SIG-M5 treated with dmso at 0.1 percent for 504 hours (cell line): ENCODE data around the gene ZNF681.
"Not testable (repeated sequence)": the region's sequence is repeated elsewhere in the genome, so short reads cannot be mapped to it uniquely, and the experiment has no call there.

Experiments used
- DNase-seq: peaks from one replicate; lab custom pipeline; 2025; ENCODE audit not compliant: unreplicated experiment; lab: John Stamatoyannopoulos, UW

Gene ZNF681

DNA sequence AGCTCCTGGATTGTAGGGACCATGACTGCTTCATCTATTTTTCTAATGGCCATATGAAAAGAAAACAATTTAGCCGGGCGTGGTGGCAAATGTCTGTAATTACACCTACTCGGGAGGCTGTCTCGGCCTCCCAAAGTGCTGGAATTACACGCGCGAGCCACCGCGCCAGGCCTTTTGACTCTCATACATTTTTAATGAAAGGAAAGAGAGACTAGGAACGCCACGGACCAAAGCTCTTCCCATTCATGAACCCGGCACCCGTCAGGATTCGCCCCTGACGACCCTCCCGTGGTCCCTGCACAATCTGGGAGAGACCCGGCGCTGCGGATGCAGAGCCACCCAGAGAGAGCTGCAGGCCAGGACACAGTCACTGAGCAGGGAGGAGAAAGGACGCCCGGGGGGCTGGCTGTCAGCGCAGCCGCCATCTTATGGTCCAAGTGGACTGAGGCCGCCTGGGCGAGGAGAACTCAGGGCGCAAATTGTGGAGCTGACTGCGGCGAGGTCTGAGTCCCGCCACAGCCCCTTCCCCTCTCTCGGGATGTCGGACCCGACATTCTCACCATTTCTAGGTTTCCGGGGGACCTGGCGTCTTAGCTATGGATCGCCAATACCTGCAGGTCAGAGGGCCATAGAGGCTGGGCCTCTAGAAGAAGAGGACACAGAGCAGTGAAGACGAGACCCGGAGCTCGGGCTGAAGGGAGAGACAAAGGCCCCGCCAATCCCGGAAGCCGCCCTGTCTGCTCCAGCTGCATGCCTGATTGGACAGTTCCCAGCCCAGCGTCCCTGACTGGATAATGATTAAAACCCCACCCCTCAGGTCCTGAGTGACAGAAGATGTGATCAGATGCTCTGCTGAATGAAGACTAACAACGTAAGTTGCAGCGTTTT lies at the start of gene ZNF681:
Gene ZNF681 (minus strand): TSS at position 705 of the 888 bp plus-strand sequence. CDS start 142 bp downstream, at position 563.
- peak; percentile 18 for DNase-seq

DNA sequence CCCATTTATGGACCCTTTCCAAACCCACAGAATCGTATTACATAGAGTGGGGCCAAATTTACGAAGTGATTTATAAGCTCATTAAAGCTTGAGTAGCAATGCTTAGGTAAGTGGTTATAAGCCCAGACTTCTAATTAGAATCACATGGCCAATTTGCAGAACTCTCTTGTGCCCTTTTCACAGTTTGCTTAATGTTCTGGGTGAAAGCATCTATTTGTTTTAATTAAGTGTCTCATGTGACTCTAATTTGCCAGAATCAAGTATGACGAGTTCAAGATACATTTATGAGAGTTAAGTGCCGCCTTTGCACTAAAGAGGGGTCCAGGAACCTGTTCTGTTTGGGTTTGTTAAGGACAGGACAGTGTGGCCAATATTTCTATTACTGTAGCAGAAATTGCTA lies 46.0 kb upstream of the ZNF681 start:
- no peak for DNase-seq

DNA sequence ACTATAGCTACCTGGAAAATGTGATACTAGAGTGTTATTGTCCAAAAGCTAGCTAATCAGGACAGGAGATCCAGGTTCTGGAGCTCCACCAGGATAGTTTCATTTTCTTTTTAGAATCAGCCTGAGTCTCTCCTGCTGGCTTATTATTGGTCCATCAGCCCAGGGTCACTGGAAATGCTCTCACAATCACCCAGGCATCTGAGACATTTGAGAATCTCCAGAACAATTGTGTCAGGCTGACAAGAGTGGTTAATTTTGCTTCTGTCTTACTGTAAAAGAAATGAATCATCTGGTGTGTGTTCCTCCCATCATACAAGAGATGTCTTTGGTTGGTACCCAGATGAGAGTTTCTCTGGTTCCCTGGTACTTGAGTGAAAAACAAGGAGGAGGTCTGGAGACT lies 43.6 kb upstream of the ZNF681 start:
- DNase-seq = no peak

DNA sequence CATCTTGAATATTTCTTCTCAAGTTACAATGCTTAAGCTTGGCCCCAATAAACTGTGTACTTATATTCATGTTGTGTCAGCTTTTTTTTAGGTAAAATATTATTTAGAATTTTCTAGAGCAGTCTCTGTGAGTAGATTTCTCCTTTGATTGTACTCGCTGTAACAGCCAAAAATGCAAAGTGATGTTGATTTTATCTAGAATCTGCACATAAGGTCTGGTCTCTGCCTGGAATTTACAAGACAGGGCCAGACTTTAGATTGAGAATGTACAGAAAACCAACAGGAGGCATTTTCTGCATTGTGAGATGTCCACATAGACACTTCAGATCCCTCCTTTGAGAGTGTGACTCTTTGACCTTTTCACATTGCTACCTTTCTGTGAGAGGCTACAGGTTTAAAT lies 43.1 kb upstream of the ZNF681 start:
- no peak for DNase-seq

DNA sequence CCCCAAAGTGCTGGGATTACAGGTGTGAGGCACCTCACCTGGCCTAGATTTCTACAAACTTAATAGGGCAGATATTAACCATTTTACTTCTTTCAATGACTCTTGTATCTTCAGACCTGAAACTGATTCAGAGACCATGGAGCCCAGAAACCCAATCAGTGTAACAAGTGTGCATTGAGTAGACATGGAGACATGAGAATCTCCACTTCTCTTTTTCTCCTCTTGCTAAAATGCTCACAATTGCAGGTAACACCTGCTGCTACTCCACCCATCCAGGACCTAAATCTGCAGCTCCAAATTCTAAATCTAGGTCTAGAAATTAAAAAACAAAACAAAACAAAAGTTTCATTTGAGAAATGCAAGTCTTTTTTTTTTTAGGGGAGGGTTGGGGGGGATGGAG lies 42.2 kb upstream of the ZNF681 start:
- DNase-seq = no peak

DNA sequence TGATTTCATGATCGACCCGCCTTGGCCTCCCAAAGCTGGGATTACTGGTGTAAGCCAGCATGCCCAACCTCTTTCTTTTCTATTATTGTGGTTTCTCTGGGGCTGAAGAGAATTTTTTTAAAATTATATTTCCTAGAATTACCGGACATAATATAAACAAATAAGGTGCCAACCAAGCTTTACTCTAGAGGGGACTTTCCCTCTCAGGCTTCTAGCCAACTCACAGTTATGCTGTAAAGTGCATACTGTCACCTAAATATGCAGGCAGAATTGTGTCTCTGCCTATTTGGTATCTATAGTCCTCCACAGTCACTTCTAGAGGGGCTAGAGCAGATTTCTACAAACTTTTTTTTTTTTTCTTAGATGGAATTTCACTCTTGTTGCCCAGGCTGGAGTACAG lies 41.6 kb upstream of the ZNF681 start:
- no peak for DNase-seq

DNA sequence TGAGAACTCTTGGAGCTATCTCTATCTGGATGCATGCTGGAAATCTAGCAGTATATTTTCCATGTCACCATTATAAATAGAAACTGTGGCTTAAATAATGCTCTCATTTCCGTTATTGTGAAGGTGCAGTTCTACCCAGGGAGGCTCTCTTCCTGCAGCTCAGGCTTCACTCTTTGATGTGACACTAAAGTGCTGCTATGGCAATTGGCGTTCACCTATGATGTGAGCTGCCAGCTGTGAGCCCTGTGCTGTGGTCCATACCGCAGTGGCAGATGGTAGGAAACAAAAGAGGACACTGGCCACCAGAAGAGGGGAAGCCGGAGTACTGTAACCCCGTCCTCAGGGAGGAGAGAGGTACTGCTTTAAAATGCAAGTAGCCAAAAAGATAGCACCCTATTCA lies 40.6 kb upstream of the ZNF681 start:
- DNase-seq = no peak

DNA sequence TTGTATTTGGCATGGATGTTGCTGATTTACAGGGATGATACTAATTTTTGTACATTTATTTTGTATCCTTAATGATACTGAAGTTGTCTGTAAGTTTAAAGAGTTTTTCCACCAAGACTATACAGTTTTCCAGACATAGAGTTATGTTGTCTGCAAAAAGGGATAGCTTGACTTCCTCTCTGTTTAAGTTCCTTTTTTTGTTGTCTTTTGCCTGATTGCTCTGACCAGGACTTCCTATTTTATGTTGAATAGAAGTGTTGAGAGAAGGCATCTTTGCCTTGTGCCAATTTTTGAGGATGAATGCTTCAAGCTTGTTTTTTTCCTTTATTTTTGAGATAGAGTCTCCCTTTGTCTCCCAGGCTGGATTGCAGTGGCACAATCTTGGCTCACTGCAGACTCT lies 36.8 kb upstream of the ZNF681 start:
- no peak for DNase-seq

DNA sequence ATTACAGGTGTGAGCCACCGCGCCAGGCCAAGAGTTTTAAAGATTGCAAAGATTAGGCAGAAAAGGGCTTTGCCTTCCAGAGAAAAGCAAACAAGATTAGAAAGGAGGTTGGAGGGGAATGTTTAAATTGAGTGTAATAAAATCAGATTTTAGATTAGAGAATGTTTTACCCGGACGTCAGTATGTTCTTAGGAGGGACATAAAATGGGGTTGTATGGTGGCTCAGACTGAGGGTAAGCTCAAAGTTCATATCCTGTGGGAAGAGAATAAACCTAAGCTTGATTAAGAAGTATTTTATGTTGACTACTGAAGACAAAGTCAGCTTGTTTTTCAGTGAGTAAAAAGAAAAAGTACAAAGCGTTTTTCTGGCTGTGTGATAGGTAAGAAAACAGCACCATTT lies 34.1 kb upstream of the ZNF681 start:
- DNase-seq = no peak

DNA sequence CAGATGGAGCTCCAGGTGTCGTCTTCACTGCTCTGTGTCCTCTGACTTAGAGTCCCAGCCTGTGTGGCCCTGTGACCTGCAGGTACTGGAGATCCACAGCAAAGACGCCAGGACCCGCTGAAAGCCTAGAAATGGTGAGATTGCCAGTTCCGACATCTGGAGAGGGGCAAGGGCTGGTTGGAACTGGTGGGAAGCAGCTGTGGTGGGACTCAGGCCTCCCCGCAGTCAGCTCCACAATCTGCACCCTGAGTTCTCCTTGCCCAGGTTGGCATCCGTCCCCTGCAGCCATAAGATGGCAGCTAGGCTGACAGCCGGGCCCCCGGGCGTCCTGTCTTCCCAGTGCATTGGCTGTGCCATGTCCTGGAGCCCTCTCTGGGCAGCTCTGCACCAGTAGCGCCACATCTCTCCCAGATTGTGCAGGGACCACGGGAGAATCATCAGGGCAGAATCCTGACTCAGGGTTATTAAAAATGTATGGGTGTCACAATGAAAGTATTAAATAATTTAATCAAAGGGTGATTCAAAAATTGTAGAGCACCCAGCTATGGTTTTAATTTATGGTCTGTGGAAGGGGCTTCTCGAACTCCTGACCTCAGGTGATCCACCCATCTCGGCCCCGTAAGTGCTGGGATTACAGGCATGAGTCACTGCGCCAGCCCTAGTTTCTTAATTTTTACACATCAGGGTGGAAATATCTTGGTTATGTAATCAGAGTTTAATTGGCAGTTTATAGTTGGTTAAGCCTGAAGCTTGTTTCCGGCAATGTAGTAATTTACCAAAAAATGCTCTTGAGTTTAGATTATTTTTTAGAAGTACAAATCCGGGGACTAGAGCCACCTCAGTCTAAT lies 32.2 kb upstream of the ZNF681 start:
- no peak for DNase-seq

DNA sequence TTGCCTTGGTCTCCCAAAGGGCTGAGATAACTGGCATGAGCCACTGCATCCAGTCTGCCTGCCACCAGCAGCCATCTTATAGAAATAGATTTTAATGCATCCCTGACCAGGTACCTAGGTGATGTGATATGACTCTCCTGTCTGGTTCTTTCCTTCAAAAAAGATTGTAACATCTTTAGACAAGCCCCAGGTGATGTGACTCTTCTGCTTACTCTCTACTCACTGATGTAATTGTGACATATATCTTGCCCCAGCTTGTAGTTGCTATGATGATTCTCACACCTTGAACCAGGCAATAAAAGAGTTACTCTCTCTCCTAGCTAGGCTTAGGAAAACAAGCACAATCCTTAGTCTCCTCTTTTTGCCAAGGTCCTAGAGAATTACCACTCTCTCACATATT lies 30.6 kb upstream of the ZNF681 start:
- no peak for DNase-seq

DNA sequence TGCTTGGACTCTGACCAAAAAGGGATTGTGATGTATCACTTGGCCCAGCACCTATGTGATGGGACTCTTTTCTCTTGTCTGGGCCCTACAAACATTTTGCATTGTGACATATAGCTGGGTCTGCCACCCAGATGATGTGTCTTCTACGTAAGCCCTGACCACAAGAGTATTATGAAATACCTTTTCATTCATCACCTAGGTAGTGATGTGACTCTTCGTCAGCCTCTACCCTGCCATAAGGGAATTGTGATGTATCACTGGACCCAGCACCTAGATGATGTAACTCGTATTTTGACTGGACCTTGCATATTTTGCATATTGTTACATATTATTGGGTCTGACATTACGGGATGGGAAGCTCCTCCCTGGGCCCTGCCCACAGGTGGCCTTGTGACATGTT lies 29.7 kb upstream of the ZNF681 start:
- DNase-seq = no peak

DNA sequence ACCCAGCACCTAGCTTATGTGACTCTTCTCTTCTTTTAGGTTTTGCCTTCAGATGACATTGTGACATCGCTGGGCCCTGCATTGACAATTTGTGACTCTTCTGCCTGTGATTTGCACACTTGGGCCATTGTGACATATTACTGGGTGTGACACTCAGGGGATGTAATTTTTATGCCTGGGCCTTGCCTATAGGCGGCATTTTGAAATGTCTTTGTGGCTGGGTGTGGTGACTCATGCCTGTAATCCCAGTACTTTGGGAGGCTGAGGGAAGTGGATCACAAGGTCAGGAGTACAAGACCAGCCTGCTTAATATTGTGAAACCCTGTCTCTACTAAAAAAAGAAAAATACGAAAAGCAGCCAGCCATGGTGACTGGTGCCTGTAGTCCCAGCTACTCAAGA lies 28.4 kb upstream of the ZNF681 start:
- no peak for DNase-seq

DNA sequence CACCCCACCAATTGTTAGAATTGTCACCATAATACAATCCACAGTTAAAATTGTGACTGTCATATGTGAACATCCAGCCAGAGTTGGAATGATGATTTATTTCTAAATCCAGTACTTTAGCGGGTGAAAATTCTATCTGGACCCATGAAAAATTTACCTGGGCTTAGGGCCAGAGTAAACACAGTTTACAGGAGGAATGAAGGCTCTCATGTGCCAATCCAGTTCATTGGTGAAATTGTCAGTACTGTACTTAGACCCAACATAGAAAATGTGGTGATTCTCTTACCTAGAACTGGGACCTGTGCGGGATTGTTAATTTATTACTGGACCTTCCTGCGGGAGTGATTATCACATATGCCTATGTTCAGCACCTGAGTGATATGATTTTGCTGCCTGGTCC lies 27.3 kb upstream of the ZNF681 start:
- DNase-seq = no peak

DNA sequence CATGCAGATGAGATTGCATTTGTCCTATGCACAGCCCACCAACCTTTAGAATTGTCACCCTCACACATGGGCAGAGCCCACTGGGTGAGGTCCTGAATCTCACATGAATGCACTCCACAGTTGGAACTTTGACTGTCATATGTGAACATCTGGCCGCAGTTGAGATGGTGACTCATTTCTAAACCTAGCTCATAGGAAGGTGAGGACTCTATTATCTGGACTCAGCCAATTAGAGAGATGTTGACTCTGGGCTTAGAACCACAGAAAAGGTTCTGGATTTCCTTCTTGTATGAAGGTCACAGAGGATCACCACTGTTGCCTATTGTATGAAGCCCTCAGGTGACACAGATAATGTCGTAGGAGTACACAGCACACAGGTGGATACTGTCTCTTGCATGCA lies 25.6 kb upstream of the ZNF681 start:
- no peak for DNase-seq

DNA sequence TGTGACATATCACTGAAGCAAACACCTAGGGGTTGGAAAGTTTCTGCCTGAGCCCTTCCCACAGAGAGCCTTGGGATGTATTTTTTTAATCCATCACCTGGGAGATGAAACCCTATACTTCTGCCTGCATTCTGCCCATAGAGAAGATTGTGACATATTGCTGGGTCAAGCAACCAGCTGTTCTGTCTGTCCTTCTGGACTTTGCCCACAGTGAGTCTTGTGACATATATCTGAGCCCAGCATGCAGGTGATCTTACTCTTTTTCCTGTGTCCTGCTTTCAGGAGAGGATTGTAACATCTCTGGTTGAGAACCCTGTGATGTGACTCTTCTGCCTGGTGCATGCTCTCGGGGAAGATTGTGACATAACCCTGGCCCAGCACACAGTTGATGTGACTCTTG lies 24.9 kb upstream of the ZNF681 start:
- no peak for DNase-seq

DNA sequence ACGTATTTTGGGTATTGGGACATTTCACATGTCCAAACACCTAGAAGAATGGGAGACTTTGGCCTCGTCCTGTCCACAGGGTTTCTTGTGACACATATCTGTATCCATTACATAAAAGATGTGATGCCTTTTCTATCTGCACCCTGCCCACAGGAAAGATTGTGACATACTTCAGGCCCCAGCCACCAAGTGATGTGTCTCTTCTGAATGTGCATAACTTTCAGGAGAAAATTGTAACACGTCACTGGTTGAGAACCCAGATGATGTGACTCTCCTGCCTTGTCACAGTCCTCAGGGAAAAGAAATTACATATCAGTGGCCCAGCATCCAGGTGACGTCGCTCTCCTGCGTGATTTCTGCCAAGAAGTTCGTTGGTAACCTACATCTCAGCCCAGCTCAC lies 21.0 kb upstream of the ZNF681 start:
- DNase-seq = no peak

DNA sequence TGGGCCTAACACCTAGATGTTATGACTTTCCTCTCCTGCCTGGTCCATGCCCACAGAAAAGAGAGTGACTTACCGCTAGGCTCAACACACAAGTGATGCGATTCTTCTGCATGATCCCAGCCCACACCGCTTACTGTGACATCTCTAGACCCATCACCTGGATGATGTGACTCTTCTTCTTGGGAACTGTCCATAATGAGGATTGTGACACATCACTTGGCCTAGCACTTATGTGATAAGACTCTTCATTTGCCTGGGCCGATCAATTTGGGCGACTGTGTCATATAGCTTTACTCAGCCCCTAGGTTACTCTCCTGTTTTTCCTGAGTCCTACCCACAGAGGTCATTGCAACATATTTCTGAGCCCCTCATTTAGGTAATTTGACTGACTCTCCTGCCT lies 19.9 kb upstream of the ZNF681 start:
- DNase-seq = no peak

DNA sequence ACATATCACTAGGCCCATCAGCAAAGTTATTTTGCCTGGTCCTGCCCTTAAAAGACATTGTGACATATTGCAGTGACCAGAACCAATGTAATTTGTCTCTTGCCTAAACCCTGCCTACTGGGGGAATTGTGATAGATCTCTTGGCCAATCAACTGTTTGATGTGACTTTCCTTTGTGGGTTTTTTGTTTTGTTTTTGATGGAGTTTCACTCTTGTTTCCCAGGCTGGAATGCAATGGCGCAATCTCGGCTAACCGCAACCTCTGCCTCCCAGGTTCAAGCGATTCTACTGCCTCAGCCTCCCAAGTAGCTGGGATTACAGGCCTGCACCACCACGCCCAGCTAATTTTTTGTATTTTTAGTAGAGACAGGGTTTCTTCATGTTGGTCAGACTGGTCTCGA lies 19.3 kb upstream of the ZNF681 start:
- not testable (repeated sequence) for DNase-seq

DNA sequence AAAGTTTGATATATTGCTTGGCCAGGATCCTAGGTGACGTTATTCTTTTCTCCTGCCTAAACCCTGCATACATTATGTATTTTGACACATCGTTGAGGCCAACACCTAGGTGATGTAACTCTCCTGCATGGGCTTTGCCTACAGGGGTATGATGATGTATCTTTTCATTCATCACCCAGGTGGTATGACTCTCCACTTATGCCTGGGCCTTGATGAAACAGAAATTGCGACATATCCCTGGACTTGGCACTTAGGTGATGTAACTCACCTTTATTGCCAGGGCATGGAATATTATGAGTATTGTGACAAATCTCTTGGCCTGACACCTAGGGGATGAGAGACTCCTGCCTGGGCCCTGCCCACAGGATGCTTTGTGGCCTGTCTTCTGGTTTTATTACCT lies 18.5 kb upstream of the ZNF681 start:
- no peak for DNase-seq

DNA sequence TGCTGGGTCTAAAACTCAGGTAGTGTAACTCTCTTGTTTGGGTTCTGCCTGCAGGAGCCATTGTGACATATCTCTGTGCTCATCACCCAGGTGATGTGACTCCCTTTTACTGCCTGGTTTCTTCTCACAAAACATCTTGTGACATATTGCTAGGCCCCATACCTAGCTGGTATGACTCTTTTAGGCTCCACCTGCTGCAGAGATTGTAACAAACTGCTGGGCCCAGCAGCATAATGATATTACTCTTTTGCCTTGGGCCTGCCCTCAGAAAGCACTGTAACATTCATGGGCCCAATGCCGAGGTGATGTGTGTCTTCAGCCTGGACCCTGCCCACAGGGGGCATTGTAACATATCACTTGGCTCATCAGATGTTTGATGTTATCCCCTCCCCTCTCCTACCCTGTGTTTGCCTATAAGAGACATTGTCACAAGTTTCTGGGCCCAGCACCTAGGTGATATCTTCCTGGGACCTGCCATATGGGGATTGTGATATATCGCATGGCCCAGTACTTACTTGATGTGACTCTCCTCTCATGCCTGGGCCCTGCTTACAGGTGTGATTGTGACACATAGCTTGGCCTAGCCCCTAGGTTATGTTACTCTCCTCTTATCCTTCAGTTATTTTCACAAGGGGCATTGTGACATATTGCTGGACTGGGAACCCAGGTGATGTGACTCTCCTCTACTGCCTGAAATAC lies 18.0 kb upstream of the ZNF681 start:
- no peak for DNase-seq

DNA sequence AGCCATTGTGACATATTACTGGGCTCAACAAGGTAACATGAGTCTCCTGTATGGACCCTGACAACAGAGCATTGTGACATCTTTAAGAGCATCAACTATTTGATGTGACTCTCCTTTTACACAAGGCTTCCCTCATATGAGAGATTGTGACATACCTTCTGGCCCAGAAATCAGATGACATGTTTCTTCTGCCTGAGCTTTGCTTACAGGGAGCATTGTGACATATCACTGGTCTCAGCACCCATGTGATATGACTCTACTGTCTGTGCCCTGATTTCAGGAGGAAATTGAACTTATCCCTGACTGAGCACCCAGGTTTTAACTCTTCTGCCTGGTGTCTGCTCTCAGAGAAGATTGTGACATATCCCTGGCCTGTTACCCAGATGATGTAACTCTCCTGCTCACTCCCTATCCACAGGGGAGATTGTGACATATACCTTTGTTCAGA lies 15.9 kb upstream of the ZNF681 start:
- DNase-seq = no peak
